ENCODE data around the gene CTXN2. TPM values are rescaled to one million over a fixed set of nuclear protein-coding genes. Genes with fewer than 3 reads are reported as not detected.

Gene CTXN2
- total RNA-seq, 1 experiment from 2014 or later, result 0.11 TPM

DNA sequence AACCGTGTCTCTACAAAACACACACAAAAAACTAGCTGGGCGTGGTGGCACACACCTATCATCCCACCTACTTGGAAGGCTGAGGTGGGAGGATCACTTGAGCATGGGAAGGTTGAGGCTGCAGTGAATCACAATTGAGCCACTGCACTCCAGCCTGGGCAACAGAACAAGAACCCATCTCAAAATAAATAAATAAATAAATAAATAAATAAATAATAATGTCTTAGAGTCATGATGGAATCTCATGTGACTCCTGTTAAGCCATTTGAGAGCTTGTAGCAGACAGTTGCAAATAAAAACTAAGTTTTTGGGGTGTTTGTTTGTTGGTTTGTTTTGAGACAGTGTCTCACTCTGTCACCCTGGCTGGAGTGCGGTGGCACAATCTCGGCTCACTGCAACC is 47.9 kb downstream of the CTXN2 start:
- Mint-ChIP-seq H3K4me3 (no peak overlapping the region), H3K36me3 (ENCODE audit: insufficient read depth in 1 of 3, low read depth in 3 of 3) (no peaks in the 10 kb centered on the region), H3K9me3 (no peaks in the 10 kb centered on the region), H3K4me1 (no peaks in the 10 kb centered on the region), H3K27ac (no peak overlapping the region), H3K27me3 (ENCODE audit: low read depth) (no peaks in the 10 kb centered on the region)
- no peak overlapping the region for H3K23ac ChIP-seq (ENCODE audit: insufficient read length, low read depth, low read length)
- no peak overlapping the region for H2AK5ac ChIP-seq (ENCODE audit: insufficient read length, low read length)
- no peak overlapping the region for H3K4ac ChIP-seq (ENCODE audit: low read depth, low read length)
- H4K5ac ChIP-seq (ENCODE audit: insufficient read length, low read depth, low read length), result no peak overlapping the region
- no CpG with 5 or more reads among the region's 4 CpGs for WGBS (ENCODE audit: extremely low coverage, insufficient read length, low lambda C conversion rate)
- H3K18ac ChIP-seq (ENCODE audit: insufficient read length, low read depth, low read length), result no peak overlapping the region
- no peak overlapping the region for H2BK15ac ChIP-seq (ENCODE audit: low read depth, low read length)
- no peak overlapping the region for H2AFZ ChIP-seq (ENCODE audit: low read length)
- TF ChIP-seq, protein P1, sequence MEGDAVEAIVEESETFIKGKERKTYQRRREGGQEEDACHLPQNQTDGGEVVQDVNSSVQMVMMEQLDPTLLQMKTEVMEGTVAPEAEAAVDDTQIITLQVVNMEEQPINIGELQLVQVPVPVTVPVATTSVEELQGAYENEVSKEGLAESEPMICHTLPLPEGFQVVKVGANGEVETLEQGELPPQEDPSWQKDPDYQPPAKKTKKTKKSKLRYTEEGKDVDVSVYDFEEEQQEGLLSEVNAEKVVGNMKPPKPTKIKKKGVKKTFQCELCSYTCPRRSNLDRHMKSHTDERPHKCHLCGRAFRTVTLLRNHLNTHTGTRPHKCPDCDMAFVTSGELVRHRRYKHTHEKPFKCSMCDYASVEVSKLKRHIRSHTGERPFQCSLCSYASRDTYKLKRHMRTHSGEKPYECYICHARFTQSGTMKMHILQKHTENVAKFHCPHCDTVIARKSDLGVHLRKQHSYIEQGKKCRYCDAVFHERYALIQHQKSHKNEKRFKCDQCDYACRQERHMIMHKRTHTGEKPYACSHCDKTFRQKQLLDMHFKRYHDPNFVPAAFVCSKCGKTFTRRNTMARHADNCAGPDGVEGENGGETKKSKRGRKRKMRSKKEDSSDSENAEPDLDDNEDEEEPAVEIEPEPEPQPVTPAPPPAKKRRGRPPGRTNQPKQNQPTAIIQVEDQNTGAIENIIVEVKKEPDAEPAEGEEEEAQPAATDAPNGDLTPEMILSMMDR (conservative IDR thresholded peaks at IDR 0.05), result no peak
- H3K14ac ChIP-seq (ENCODE audit: insufficient read depth, low read length), result no peak overlapping the region
- no peaks in the 10 kb centered on the region for H3K9me3 ChIP-seq (ENCODE audit: control insufficient read depth, low read depth, low read length)
- H3K79me1 ChIP-seq (ENCODE audit: insufficient read depth, low read depth, low read length, poor library complexity, severe bottlenecking), result no peaks in the 10 kb centered on the region
- H3K79me2 ChIP-seq (ENCODE audit: insufficient read depth, low read length), result no peaks in the 10 kb centered on the region
- H4K91ac ChIP-seq (ENCODE audit: insufficient read length, low read depth, low read length), result no peak overlapping the region
- no peak overlapping the region for H3K9ac ChIP-seq (ENCODE audit: extremely low read depth, insufficient read length, low read length)
- H3K23me2 ChIP-seq (ENCODE audit: insufficient read length, low read depth, low read length, poor library complexity, severe bottlenecking), result no peaks in the 10 kb centered on the region
- H2BK120ac ChIP-seq (ENCODE audit: low read depth, low read length, poor library complexity, severe bottlenecking), result no peak overlapping the region
- no peak overlapping the region for H2BK5ac ChIP-seq (ENCODE audit: insufficient read length, low read length)
- H4K8ac ChIP-seq (replicated peaks; ENCODE audit: insufficient read length, low read depth, low read length), result no peak overlapping the region
- H4K20me1 ChIP-seq (ENCODE audit: control insufficient read depth, insufficient read depth, insufficient read length), result no peaks in the 10 kb centered on the region
- H3T11ph ChIP-seq (ENCODE audit: low read length), result no peak overlapping the region
- H3K27me3 ChIP-seq (ENCODE audit: insufficient read depth, low read length), result no peaks in the 10 kb centered on the region
- DNase-seq, result no peak
- no peaks in the 10 kb centered on the region for H3K4me1 ChIP-seq (ENCODE audit: insufficient read depth, low read length)
- H3K56ac ChIP-seq (ENCODE audit: insufficient read length, low read depth, low read length), result no peak overlapping the region
- no peak overlapping the region for H3K27ac ChIP-seq (ENCODE audit: insufficient read length, low read depth, low read length)
- no peak overlapping the region for H3K4me2 ChIP-seq (ENCODE audit: insufficient read depth, insufficient read length, low read length)
- H2BK12ac ChIP-seq (ENCODE audit: insufficient read length, low read depth, low read length), result no peak overlapping the region
- H2BK20ac ChIP-seq (ENCODE audit: low read depth, low read length, poor library complexity, severe bottlenecking), result no peak overlapping the region
